ENCODE results near the gene DNAJB12.
A peak's percentile ranks its signal among the peaks of the same experiment; 100 is the strongest.
"Not testable (repeated sequence)": the region's sequence is repeated elsewhere in the genome, so short reads cannot be mapped to it uniquely, and the experiment has no call there.

Gene DNAJB12

DNA sequence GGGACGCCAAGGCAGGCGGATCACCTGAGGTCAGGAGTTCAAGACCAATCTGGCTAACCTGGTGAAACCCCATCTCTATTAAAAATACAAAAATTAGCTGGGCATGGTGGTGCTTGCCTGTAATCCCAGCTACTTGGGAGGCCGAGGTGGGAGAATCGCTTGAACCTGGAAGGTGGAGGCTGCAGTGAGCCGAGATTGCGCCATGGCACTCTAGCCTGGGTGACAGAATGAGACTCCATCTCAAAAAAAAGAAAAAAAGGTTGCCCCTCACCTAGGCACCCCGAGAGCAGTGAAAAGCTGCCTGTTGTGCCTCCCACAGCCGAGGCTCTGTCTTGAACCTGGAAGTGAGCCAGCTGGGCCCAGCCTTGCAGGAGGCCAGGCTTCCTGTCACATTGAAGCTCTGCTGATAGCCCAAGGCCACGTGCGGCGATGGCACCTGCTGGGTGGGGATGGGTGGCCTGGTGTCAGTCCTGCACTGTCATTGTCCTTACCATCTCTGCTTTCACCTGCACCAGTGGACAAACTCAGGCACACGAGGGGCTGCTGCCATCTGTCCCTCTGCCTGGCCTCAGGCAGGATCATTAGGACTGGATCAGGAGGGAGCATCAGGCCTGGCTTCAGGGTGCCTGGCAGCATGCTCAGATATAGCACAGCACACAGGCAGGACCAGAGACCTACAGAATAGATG is 37.8 kb downstream of the DNAJB12 start:
- DNase-seq (ENCODE audit: low read depth, low spot score), result no peak

DNA sequence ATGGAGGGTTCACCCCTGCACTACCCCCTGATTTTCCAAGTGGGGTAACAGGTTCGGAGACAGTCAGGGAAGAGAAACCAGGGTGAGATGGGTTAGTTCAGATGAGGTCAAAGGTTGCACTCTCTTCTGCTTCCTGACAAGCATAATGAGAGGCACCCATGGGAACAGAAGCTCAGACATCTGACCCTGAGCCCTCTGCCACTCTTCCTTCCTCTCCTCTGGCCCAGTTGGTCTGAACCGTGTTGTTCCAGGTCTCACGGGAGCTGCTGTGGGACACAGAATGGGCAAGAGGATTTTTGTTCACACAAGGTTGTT is 38.4 kb downstream of the DNAJB12 start:
- no peak for DNase-seq (ENCODE audit: low read depth, low spot score)

DNA sequence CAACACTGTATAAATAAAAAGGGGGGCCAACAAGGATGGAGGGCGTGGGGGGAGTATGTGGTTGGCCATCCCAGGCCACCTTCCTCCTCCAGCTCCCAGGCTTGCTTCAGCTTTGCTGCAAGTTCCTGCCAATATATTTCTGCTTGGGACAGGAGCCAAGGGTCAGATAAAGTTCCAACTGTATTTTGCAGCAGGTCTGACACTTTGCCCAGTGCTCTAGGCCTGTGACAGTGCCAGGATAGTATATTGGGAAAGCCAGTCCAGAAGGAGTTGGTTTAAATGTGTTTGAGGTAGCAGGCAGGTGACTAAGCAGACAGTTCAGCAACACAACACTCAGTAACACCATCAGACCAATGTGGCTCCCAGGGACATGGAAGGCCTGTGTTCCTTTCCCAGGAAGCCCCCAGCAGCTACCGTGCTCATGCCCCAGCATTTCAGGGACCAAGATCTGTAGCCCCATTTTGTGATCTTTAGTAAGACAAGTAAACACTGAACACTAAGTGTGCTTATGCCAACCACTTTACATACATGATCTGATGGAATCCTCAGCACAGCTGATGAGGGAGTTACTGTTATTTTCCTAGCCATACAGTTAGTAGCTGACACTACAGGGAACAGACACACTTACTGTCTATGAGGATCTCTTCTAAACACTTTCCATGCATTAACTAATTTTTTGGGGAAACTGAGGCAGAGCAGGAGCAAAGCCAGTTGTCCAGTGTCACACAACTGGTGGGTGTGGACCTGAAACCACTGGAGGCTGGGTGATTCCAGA is 38.9 kb downstream of the DNAJB12 start:
- peak; percentile 85 for DNase-seq (ENCODE audit: low read depth, low spot score)

DNA sequence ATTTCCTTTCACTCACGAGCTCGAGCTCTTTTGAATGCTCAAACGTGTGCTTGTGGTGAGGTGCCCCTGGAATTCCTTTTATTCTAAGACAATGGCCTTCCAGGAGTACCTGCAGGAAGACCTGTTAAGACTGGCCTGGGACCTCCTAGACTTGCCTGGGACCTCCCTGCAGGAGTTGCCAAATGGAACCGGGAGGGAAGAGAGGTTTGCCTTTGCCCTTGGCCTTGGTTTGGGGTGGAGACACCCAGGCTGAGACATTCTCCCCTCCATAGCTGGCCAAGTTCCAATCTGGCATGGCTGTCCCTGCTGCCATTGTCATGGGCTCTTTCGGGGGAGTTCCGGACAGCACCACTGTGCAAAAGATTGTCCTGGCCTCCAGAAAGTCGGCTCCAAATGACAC is 39.7 kb downstream of the DNAJB12 start:
- no peak for DNase-seq (ENCODE audit: low read depth, low spot score)

DNA sequence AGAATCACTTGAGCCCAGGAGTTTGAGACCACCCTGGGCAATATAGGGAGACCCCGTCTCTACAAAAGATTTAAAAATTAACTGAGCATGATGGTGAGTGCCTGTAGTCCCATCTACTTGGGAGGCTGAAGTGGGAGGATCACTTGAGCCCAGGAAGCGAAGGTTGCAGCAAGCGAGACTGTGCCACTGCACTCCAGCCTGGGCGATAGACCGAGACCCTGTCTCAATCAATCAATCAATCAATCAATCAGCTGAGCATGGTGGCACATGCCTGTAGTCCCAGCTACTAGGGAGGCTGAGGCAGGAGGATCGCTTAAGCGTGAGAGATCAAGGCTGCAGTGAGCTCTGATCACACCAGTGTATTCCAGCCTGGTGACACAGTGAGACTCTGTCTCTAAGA is 40.5 kb downstream of the DNAJB12 start:
- DNase-seq (ENCODE audit: low read depth, low spot score), result no peak

DNA sequence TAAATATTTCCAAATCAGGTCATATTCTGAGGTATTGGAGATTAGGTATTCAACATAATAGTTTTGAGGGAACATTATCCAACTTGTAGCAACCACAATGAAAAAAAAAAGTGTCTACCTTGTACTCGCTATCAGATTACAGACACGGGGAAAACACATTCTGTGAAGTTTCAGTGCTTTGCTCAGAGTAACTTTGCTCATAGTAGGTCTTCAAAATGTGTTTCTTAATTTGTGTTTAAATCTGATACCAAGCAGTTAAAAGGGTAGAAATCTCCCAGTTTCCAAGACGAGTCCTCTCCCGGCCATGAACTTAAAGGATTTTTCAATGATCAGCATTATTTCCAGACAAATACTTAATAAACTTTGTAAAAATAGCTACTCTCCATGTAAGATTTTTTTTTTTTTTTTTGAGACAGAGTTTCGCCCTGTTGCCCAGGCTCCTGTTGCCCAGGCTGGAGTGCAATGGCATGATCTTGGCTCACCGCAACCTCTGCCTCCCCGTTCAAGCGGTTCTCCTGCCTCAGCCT is 41.8 kb downstream of the DNAJB12 start:
- DNase-seq (ENCODE audit: low read depth, low spot score), result no peak

DNA sequence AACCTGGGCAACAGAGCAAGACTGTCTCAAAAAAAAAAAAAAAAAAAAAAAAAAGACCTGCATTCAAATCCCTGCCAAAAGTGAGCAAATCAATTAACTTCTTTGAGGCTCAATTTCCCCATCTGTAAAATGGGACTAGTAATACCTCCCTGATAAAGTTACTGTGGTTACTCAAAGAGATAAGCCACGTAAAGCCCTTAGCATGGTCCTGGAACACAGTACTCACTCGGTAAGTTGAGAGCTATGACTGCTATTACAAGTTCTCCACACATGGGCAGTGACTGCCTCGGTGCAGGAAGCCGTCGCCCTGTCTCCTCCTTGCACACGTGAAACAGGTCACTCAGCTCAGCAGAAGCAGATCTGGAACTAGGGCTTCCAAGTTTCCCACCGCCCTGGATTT is 43.1 kb downstream of the DNAJB12 start:
- no peak for DNase-seq (ENCODE audit: low read depth, low spot score)

DNA sequence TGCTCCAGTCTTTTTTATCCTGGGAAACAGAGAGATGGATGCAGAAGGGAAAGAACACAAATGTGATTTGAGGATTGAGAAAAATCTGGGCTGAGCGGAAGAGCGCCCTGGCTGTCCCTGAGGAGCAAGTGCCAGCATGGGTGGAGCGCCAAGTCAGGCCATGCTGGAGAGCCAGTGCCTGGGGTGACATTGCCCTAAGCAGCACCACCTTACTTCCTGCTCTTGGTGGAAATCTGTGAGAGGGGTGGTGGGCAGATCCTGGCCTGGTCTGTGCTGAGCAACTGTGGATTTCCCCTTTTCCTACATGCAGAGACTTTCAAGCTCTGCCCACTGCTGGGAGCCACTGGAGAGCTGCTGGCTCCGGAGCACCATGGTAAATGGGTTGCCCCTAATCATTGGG is 44.1 kb downstream of the DNAJB12 start:
- DNase-seq (ENCODE audit: low read depth, low spot score), result peak; percentile 29

DNA sequence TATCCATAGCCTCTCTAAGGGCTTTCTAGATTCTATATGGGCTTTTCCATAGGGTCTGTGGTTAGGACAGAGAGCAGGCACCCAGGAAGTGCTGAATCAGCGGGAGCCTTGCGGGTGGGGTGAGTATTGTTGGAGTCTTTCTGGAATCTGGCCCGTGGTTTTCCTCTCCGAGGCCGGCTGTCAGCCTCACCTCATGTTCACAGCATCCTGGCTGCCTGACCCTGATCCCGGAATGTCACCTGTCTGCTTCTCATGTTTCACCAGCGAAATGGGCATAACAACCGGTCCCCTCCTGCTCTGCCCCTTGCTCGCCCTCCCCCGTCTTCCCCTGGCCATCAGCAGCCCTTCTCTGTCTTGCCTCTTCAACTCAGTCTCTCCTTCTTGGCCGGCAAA is 44.5 kb downstream of the DNAJB12 start:
- DNase-seq (ENCODE audit: low read depth, low spot score), result peak; percentile 44

DNA sequence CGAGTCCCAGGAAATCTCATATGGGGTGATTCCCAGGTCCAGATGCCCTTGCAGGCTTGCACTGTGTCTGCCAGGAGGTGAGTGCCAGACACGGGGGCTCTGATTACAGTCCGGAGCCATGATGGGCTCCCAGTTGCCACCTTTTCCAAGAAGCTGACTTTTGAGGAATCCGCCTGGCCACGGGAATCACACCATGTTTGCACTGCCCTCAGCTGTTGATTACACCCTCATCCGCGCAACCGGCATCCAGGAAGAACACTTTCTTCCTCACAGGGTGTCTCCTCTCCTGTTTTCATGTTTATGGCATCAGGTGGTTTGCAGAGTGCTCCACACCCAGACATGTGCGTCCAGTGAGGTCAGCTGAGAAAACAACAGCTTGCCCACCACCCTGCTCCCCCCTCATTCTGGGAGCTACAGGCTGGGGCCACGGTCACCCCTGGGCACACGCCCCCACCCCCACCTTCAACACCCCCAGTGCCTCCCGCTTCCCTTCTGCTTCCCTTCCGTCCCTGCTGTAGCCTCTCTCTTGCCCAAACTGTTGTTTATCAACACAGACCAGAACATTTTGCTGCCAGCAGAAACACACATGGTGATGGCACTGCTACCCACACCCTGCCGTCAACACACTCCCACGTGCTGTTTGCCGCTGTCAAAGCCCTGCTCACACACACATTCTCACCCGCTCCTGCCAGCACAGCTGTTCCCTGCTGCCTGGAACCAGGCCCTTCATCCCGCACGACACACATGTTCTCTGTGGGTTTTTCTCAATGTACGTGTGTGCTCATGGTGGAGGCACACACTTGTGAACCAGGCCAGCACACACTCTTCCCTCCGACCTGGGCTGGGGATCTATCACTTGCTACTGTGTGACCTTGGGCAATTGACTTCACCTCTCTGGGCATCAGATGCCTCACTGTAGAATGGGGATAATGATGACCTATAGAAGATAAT is 45.2 kb downstream of the DNAJB12 start:
- DNase-seq (ENCODE audit: low read depth, low spot score), result no peak

DNA sequence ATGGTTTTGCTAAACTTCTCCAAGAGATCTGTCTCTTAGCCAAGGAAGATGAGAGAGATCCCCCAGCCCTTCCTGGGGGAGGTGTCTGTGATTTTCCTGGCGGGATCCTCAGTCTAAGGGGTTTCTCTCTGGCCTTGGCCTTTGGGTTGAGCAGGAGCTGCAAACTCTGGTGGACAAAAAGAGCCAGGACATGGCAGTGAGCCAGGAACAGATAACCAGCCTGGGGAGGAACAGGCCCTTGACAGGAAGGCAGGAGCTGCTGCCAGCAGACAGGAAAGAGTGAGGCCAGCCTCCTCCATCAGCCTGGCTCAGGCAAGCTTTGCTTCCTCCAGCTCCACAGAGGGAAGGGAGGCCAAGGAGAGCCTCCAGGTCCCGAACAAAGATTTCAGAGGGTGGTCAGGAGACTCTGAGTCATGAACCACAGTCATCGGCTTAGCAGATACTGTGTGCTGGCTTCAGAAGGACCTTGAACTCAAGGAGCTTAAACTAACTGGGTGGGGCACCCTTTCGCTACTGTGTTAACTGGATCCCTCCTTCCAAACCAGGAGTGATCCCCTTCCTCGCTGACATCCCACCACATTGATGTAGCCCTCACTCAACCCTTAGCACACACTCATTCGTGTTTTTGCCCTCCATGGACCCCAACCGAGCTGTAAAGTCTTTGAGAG is 46.3 kb downstream of the DNAJB12 start:
- DNase-seq (ENCODE audit: low read depth, low spot score), result peak; percentile 84

DNA sequence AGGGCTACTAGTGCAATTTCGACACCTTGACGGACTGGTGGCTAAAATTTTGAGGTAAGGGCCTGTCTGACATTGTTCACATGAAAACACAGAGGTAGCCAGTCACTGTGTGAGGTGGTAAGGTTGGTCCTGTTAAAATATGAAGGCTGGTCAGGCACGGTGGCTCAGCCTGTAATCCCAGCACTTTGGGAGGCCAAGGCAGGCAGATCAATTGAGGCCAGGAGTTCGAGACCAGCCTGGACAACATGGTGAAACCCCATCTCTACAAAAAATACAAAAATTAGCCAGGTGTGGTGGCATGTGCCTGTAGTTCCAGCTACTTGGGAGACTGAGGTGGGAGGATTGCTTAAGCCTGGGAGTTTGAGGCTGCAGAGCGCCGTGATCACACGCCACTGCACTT is 47.0 kb downstream of the DNAJB12 start:
- not testable (repeated sequence) for DNase-seq (ENCODE audit: low read depth, low spot score)

DNA sequence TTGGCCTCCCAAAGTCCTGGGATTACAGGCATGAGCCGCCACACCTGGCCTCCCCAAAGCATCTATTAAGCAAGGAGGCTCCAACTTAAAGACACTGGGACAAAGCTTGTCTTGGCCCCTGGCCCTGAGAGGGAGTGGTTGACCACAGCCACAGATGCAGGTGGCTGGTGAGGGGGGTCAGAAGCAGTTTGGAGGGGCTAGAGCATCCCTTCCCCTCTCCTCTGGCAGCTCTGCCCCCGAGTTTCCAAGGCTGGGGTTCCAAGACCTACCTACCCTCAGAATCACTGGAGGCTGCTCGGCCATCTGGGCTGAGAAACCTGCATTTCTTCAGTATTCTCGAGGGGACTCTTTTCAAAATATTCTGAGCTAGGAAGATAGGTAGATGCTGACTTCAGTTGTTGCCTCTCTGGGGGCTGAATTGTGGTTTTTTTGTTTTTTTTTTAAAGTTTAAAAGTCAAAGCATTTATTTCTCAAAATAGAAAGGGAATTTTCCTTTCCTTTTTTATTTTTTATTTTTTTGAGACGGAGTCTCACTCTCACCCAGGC is 48.4 kb downstream of the DNAJB12 start:
- no peak for DNase-seq (ENCODE audit: low read depth, low spot score)

DNA sequence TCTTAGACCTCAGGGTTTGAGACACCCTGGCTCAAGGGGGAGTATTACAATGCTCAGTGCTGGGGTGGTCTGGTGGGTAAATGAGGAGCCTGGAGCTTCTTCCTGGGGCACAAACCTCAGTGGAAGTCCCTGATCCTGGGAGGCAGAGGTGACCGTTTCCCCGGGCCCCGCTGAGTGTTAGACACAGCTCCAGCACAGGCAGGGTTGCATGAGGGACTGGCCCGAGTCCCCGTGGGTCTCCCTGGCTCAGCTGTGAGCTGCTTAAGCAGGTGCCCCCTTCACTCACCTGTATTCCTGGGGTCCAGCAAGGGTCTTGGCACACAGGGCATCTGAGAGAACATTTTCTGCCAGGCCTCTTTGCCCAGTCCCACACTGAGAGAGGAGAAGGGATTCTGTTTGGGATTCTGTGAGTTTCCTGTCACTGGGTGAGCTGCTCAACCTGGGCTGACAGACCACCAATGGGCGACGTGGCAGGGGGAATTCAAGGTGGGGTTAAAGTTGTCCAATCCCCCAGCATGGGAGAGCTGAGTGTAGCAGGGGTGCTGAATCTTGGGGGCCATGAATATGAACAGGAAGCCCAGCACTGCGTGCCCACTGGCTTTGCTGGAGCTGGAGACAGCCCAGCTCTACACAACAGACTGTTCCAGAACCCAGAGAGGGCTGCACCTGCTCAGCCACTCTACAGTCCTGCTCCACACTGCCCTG is 51.1 kb downstream of the DNAJB12 start:
- no peak for DNase-seq (ENCODE audit: low read depth, low spot score)

DNA sequence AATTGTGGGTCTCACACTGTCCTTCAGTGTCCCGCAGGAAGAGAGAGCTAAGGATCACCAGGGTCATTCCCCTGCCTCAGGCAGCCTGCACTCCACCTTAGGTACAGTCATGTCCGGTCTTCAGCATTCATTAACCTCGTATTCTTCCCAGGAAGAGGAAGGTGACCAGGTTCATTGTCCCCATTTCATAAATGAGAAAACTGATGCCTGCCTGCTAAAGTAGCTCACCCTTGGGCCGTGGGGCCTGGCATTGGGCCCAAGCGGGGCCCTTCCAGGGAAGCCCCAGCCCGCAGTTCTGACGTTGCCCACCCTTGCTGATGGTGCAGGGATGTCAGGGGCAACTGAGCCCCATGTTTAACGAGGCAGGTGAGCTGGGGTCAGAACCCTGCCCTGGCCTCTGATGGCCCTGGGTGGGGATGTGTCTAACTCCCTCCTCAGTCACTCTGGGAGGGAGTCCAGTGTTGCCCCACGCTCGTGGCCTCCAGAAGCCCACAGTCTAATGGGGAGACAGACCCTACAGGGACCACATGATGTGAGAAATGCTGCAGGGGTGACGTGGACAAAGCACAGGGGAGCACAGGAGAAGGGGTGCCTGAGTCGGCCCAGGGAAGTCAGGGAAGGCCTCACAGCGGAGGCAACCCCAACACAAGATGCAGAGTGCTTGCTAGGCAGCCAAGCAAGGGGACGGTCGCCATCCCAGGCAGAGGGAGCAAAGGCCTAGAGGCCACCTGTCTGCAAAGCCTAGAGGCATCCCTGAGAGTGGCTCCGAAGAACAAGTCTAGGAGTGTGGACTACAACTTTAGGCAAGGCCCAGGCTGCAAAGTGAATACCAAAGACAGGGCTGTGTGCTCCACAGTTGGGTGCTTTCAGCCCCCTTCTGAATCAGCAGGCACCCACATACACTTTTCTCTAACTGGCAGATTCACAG is 55.9 kb downstream of the DNAJB12 start:
- no peak for DNase-seq (ENCODE audit: low read depth, low spot score)

DNA sequence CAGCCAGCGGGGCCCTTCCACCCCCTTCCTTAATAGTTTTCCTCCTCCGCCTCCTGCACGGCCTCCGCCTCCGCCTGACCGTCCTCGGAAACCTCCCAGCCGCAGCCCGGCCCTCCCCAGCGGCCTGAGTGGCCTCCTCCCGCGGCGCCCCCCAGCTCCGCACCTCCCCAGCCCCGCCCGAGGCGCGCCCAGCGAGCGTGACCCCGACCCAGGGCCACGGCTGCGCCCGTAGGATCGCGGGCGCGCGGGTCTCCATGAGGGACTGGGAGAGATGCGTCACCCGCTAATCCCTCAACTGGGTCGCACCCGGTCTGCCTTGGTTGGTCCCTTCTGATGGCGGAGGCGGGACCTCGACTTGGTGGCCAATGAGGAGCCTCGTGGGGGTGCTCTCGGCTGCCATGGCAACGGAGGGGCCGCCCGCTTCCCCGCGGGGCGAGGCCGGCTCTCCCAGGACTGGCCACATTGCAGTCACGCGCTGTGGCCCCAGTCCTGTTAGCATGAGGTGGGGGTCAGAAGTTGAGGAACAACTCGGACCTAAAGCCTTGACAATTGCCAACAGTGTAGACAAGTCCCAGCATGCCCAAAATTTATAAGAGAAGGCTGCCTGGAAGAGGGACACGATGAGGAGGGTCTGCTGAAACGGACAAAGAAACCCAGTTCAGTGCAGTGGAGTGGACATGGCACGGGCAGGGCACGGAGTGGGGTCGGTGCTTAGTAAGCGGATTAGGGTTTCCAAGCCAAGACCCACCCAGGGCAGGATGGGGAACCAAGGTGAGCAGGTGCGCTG is 56.7 kb downstream of the DNAJB12 start:
- peak; percentile 99 for DNase-seq (ENCODE audit: low read depth, low spot score)

DNA sequence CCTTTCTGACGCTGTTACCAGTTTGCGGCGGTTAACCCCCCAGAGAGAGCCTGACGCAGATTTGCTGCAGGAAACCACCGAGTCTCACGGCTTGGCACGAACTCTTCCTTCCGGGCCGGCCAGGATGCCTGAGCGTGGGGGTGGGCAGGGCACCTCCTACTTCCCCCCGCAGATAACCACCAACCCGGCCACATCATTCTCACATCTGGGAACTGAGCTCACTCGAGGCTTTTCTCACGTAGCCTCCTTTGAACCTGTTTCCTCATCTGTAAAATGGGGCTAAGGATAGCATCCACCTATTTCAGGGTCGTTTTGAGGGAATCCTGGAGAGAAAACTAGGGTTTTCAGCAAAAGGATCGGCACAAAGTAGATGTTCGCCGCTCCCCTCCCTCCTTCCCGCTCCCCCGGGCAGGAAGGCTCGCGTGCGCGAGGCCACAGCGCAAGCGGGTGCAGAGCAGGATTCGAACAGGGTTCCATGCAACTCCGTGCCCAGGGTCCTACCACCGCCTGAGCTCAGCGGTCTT is 57.4 kb downstream of the DNAJB12 start:
- peak; percentile 87 for DNase-seq (ENCODE audit: low read depth, low spot score)

DNA sequence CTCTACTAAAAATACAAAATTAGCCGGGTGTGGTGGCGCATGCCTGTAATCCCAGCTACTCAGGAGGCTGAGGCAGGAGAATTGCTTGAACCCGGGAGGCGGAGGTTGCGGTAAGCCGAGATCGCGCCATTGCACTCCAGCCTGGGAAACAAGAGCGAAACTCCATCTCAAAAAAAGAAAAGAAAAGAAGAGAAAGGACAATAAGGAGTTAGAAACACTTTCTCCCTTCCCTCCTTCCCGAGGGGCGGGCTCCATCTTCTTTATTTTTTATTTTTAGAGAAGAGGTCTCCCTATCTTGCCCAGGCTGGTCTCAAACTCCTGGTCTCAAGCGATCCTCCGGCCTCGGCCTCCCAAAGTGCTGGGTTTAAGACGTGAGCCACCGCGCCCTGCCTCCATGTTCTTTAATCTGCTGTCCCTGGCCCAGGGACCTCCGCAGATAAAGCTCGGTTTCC is 57.9 kb downstream of the DNAJB12 start:
- DNase-seq (ENCODE audit: low read depth, low spot score), result not testable (repeated sequence)

Measured in astrocyte of the hippocampus (primary cell).